Muscle of back (tissue), 11 donors: ENCODE results near the gene SYCE3. TPM values are rescaled to one million over a fixed set of nuclear protein-coding genes. Genes with fewer than 3 reads are reported as not detected.
"Not testable (repeated sequence)": the region's sequence is repeated elsewhere in the genome, so short reads cannot be mapped to it uniquely, and the experiment has no call there.

Experiments
- DNase-seq, 3 donors: peaks; one replicate each; pipeline versions ENCODE4 v3.0.0 to v3.0.0-alpha.2; 2013
- polyA plus RNA-seq, 10 donors: library from polyadenylated mRNA; unstranded; fragments of 120-200 nt; gene quantifications; one replicate each; pipeline ENCODE4 v1.2.1, GENCODE V29; 2013; ENCODE audit not compliant: insufficient read length in 10 of 10

The SYCE3 gene
- polyA plus RNA-seq, 10 donors = not detected

GRCh38 chr22:50522806-50523438, 39.8 kb downstream of the SYCE3 start:
- DNase-seq = peak in 1 of 3 donors; percentile 11

DNA sequence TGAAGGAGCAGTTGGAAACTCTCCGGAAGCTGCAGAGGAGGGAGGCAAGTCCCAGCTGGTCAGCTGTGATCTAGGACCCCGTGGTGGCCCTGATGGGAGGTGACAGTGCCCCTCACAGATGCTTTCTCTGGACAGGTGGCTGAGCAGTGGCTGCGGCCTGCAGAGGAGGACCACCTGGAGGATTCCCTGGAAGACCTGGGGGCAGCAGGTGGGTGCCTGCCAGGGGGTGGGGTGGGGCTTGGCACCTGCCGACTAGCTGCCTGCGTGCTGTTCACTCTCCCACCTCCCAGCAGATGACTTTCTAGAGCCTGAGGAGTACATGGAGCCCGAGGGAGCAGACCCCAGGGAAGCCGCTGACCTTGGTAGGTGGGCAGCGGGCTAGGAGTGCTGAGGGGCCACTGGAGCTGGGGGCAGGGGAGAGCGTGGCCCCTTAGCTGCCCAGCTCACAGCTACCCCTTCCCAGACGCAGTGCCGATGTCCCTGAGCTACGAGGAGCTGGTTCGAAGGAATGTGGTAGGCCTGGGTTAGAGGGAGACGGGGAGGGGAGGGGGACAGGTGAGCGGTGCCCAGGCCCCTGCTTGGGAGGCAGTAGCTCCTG, 40.4 kb downstream of the SYCE3 start:
- DNase-seq = no peak

- DNase-seq = no peak
Observed at GRCh38 chr22:50521710-50522109, 41.0 kb downstream of the SYCE3 start.

DNA sequence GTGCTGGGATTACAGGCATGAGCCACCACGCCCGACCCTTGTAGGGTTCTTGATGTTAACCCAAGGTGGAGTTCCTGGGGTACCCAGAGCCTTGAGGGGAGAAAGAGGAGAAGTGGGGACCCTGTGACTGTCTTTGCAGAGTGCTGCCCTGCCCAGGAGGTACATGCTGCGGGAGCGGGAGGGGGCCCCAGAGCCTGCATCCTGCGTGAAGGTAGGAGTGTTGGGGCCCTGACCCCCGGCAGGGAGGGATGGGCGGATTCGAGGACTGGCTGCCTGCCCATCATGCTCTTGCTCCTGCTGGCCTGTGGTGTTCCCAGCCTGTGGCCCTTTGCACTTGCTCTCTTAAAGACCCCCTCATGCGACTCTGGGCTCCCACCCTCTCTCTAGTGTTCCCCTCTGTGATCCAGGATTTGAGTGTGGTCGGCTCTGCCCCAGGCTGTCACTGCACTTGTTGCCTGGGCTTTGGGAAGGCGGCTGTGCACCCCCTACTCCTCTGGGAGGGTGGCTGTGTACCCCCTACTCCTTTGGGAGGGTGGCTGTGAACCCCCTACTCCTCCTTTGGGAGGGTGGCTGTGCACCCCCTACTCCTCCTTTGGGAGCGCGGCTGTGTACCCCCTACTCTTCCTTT, 41.8 kb downstream of the SYCE3 start:
- DNase-seq = no peak

- not testable (repeated sequence) for DNase-seq
Observed at GRCh38 chr22:50520184-50520583, 42.5 kb downstream of the SYCE3 start.

GRCh38 chr22:50519151-50519550, 43.6 kb downstream of the SYCE3 start:
- no peak for DNase-seq

DNA sequence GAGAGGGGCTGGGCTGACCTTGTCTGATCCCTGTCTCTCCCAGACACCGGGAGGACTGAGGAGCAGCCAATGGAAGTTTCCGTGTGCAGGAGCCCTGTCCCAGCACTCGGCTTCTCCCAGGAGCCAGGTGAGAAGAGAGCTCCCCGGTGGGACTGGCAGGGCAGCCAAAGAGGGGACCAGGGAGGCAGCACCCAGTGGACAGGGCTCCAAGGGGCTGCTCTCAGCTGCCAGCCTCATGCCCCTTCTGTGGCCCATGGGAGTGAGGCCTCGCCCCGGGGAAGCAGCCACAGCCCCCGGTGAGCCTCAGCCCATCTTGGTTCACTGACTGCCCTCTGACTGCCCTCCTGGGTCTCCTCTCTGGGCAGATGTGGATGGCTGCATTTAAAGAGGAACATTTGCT, 44.1 kb downstream of the SYCE3 start:
- no peak for DNase-seq

DNA sequence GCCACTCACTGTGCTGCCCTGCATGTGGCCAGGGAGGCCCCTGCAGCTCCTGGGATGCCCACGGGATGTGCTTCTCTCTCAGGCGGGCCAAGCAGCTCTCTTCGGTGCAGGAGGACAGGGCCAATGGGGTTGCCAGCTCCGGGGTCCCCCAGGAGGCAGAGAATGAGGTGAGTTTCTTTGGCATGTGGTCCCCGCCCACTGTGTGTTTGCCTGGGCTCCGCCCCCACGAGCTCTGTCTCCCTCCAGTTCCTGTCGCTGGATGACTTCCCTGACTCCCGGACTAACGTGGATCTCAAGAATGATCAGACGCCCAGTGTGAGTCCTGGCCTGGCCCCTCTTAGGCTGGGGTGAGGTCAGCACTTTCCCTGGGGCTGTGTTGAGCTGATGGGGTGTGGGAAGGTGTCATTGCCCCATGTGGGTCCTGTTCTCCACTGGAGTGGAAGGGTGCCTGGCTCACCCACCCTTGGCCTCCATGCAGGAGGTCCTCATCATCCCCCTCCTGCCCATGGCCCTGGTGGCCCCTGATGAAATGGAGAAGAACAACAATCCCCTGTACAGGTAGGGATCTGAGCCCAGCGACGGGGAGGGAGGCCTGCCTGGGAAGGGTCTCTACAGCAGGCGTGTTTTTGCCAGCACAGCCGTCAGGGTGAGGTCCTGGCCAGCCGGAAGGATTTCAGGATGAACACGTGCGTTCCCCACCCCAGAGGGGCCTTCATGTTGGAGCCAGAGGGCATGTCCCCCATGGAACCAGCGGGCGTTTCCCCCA, 45.0 kb downstream of the SYCE3 start:
- DNase-seq = no peak

- no peak for DNase-seq
Observed at GRCh38 chr22:50516891-50517290, 45.8 kb downstream of the SYCE3 start.

DNA sequence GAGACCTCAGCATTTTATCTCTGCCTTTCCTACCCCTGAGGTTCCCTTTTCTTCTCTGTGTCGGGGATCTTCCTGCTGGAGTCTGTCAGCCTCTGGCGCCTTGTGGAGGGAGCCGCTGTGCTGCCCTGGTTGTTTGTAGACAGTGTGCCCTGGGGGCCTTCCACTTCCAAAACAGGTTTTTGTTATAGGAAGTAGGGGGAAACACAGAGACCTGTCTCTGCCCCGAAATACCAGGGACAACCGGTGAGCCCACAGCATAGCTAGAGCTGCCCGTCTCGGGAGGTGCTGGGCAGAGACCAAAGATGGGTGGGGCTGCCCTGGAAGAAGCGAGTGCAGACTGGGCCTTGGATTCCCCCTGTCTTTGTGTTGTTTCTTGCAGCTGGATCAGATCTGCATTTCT, 46.7 kb downstream of the SYCE3 start:
- DNase-seq = no peak

- no peak for DNase-seq
Observed at GRCh38 chr22:50513175-50513574, 49.5 kb downstream of the SYCE3 start.

GRCh38 chr22:50508897-50509296, 53.8 kb downstream of the SYCE3 start:
- no peak for DNase-seq

- DNase-seq = peak; percentile 97 to 100 (median 99)
Observed at GRCh38 chr22:50507991-50508884, 54.5 kb downstream of the SYCE3 start, which contains the start of gene NCAPH2. Gene NCAPH2, plus strand, starts transcription at chr22:50508224. Its CDS starts 114 bp downstream, at chr22:50508338.

DNA sequence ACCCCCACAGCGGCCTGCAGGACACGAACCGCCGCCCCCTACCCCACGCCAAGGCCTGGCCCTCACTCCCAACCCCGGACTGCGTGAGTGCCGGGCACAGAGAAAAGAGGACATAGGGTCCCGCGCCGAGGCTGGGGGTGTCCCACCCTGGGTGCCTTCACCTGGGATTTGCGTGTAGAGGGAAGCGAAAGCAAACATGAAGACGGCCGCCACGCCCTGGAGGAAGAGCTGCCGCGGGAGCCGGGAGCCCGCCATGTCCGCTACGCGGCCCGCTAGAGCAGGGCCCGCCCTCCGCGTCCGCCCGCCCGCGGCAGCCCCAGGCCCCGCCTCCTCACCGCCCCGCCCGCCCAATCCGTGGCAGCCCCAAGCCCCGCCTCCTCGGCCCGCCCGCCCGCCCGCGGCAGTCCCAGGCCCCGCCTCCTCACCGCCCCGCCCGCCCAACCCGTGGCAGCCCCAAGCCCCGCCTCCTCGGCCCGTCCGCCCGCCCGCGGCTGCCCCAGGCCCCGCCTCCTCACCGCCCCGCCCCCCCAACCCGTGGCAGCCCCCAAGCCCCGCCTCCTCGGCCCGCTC, 55.2 kb downstream of the SYCE3 start, which contains the start of gene LMF2:
LMF2 (minus strand) TSS at position 282 of the 570 bp plus-strand sequence; CDS start at position 255, 27 bp downstream.
- peak in 1 of 3 donors; percentile 93 for DNase-seq

DNA sequence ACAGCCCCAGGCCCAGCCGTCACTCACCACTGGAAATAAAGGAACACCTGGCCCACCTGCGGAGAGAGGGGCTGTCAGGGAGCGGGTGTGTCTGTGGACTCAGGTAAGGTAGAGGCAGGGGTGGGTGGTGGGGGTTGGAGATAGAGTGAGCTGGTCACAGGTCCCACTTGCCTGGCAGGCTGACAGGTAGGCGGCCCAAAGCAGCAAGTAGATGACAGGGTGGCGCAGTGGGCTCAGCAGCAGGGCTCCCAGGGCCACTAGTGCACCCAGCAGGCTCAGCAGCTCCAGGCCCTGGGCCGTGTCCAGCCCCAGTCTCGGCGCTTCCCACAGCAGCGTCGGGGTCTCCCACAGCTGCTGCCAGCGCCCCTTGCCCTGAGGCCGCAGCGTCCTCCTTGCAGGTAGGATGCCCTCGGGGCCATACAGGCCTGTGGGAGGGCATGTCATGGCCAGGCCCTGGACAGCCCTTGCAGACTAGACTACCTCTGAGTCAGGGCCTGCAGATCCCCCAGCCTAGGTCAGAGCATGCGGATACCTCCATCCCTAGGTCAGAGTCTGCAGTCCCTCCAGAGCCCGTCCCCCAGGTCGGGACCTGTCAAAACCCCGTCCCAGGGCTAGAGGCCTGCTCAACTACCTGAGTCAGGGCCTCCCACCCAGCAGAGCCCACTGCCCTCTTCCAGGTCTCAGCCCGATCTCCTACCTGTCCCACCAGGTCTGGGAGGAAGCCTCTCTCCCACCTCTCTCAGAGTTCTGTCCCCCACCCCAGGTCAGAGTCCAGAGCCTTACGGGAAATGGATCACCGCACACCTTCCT, 55.9 kb downstream of the SYCE3 start:
- no peak for DNase-seq

GRCh38 chr22:50505776-50506610, 56.7 kb downstream of the SYCE3 start:
- no peak for DNase-seq

GRCh38 chr22:50505276-50505775, 57.4 kb downstream of the SYCE3 start:
- DNase-seq = no peak

DNA sequence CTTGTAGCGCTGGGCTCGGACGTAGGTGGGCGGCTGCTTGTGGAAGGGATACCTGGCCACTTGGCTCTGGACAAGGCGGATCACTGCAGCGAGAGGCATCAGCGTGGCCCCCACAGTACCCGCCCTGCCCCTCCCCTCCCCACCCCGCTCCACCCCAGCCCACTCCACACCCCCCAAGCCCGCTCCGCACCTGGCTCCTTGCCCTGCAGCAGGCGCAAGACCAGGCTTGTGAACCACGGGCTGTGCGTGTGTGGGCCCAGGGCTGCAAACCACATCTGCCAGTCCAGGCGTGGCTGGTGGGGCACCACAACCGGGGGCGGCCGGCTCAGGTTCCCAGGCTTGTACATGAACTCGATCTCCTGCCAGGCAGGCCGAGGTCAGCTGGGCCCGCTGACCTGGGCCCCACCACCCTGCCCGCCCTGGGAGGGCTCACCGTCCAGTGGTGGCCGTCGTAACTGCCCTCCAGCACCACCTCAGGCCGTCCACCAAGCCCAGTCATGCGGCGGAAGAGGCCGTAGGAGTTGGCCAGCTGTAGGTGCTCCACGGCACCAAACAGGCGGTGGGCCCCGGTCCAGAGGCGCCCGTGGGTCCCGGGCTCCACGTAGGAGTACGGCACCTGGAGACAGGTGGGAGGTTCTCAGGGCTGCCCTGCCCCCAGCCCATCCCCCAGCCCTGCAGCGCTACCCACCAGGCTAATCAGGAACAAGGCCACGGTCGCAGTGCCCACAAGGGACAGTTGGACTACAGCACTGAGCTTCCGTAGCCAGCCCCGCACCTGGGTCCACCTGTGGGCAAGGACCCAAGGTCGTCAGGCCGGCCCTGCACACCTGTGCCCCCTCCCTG, 58.1 kb downstream of the SYCE3 start:
- no peak for DNase-seq
